ENCODE data around the gene PCYOX1L. TPM values are rescaled to one million over a fixed set of nuclear protein-coding genes. Genes with fewer than 3 reads are reported as not detected.

Gene PCYOX1L
- polyA plus RNA-seq, 1 donor from 2014 or later: 21.1 TPM

DNA sequence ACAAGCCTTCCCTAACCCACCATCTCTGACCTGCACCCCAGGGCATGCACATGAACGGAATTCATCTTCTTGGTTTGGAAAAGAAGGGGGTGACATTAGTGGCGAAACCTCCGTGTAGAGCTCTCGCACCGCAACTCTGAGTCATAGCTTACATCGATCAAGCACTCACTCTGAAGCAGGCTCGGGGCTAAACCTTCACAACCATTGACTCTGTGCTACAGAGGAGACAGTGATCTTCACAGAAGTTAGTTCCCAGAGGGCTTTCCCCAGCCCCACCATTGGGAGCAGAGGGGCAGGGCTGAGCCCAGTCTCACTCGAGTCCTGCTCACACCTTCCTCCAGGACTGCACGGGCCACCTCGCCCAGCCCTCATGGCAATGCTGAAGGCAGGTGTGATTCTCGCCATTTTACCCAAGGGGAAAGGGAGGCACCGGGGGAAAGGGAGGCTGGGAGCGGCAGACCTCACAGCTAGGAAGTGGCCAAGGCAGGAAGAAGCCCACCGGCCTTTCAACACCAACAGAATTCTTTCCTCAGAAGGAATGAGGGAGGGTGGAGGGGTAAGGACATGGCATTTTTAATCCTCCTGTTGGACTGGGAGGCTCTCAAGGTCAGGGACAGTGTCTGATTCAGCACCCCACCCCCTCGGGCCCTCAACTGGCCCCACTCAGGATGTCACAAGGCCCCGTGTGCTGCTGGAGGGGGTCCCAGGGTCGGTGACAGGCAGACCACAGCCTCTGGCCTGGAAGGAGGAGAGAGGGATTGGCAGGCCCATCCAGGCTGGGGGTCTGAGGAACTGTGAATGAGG lies 47.1 kb downstream of the PCYOX1L start:
- H3K9me3 ChIP-seq (ENCODE audit: low read length): no peaks in the 10 kb centered on the region
- H2AFZ ChIP-seq (ENCODE audit: low read depth, low read length): no peak overlapping the region
- no peaks in the 10 kb centered on the region for H3F3A ChIP-seq (ENCODE audit: insufficient read depth, low read length, poor library complexity, severe bottlenecking)
- no peak overlapping the region for H3K4me3 ChIP-seq (ENCODE audit: low read length)
- no peaks in the 10 kb centered on the region for H4K20me1 ChIP-seq (ENCODE audit: insufficient read depth)
- H3K4me2 ChIP-seq (ENCODE audit: low read length): no peak overlapping the region
- H3K9me2 ChIP-seq (ENCODE audit: insufficient read depth, low read length): no peaks in the 10 kb centered on the region
- no peak for TF ChIP-seq SMC3 (conservative IDR thresholded peaks at IDR 0.05; ENCODE audit: poor library complexity)
- TF ChIP-seq TAF1 (IDR thresholded peaks at IDR 0.05; ENCODE audit: low read depth): no peak
- no peak for TF ChIP-seq EP300 (conservative IDR thresholded peaks at IDR 0.05; ENCODE audit: poor library complexity, severe bottlenecking)
- no peak for TF ChIP-seq POLR2AphosphoS5 (IDR thresholded peaks at IDR 0.05)
- TF ChIP-seq REST (IDR thresholded peaks at IDR 0.05; ENCODE audit: borderline replicate concordance): no peak
- TF ChIP-seq MXI1 (conservative IDR thresholded peaks at IDR 0.05; ENCODE audit: poor library complexity, severe bottlenecking): no peak
- no peak for TF ChIP-seq EZH2 (IDR thresholded peaks at IDR 0.05; ENCODE audit: borderline replicate concordance, insufficient read depth, low read length, poor library complexity, severe bottlenecking)
- no peak for TF ChIP-seq RAD21 (conservative IDR thresholded peaks at IDR 0.05)
- no peak for TF ChIP-seq CTCF (IDR thresholded peaks at IDR 0.05; ENCODE audit: poor library complexity, severe bottlenecking)
- H3K27ac ChIP-seq (ENCODE audit: low read length): no peak overlapping the region
- H3K9ac ChIP-seq (ENCODE audit: low read length): no peak overlapping the region
- H3K36me3 ChIP-seq (ENCODE audit: insufficient read depth, low read length): no peaks in the 10 kb centered on the region
- H3K27me3 ChIP-seq (ENCODE audit: insufficient read depth, low read depth, low read length): no peaks in the 10 kb centered on the region
- no peaks in the 10 kb centered on the region for H3K79me2 ChIP-seq (replicated peaks; ENCODE audit: insufficient read depth, low read length)

DNA sequence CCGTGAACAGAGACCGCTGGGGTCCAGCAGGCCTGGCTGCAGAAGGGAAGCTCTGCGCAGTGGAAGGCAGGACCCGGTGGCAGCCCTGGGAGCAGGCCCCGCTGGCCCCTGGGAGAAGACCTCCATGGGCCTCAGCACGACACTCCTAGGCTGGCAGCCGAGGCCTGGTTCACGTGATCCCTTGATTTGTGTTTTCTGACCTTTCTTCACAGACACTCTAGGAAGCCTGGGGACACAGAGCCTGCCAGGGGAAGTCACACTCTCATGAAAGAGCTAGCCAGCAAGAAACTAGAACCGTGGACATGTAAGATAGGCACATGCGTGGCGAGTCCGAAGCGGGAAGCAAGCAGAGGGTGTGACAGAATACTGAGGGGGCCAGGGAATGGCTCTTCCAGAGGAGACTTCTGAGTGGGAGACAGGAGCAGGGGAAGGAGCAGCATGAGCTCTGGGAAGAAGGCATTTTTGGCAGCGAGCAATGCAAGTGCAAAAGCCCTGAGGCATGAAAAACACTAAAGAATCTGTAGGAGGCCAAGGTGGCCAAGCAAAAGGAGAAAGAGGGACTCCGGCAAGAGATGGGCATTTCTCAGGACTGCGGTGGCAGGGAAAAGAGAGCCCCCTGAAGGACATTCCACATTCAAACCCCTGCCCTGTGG lies 47.8 kb downstream of the PCYOX1L start:
- Histone ChIP-seq H3K4me2 (ENCODE audit: low read length) (no peak overlapping the region), H3K9ac (ENCODE audit: low read length) (no peak overlapping the region)
- TF ChIP-seq SMC3 (conservative IDR thresholded peaks at IDR 0.05; ENCODE audit: poor library complexity): no peak
- no peak for TF ChIP-seq POLR2AphosphoS5 (IDR thresholded peaks at IDR 0.05)
- TF ChIP-seq EZH2 (IDR thresholded peaks at IDR 0.05; ENCODE audit: borderline replicate concordance, insufficient read depth, low read length, poor library complexity, severe bottlenecking): no peak
- no peak for TF ChIP-seq REST (IDR thresholded peaks at IDR 0.05; ENCODE audit: borderline replicate concordance)
- TF ChIP-seq EP300 (conservative IDR thresholded peaks at IDR 0.05; ENCODE audit: poor library complexity, severe bottlenecking): no peak
- TF ChIP-seq MXI1 (conservative IDR thresholded peaks at IDR 0.05; ENCODE audit: poor library complexity, severe bottlenecking): no peak
- TF ChIP-seq TAF1 (IDR thresholded peaks at IDR 0.05; ENCODE audit: low read depth): no peak
- no peak for TF ChIP-seq RAD21 (conservative IDR thresholded peaks at IDR 0.05)
- TF ChIP-seq CTCF (IDR thresholded peaks at IDR 0.05; ENCODE audit: poor library complexity, severe bottlenecking): no peak

More for the DNA sequence above, 47.8 kb downstream of the PCYOX1L start:
- H3F3A ChIP-seq (ENCODE audit: insufficient read depth, low read length, poor library complexity, severe bottlenecking): no peaks in the 10 kb centered on the region
- H3K9me2 ChIP-seq (ENCODE audit: insufficient read depth, low read length): no peaks in the 10 kb centered on the region
- H3K79me2 ChIP-seq (replicated peaks; ENCODE audit: insufficient read depth, low read length): no peaks in the 10 kb centered on the region
- H3K36me3 ChIP-seq (ENCODE audit: insufficient read depth, low read length): no peaks in the 10 kb centered on the region
- H3K27me3 ChIP-seq (ENCODE audit: insufficient read depth, low read depth, low read length): no peaks in the 10 kb centered on the region
- no peaks in the 10 kb centered on the region for H4K20me1 ChIP-seq (ENCODE audit: insufficient read depth)
- no peak overlapping the region for H2AFZ ChIP-seq (ENCODE audit: low read depth, low read length)
- no peak overlapping the region for H3K27ac ChIP-seq (ENCODE audit: low read length)
- H3K9me3 ChIP-seq (ENCODE audit: low read length): no peaks in the 10 kb centered on the region
- H3K4me3 ChIP-seq (ENCODE audit: low read length): no peak overlapping the region

Measured in neural cell (in vitro differentiated cells).